HG03460 (cell line): ENCODE data around the gene FRS2.
A peak's percentile ranks its signal among the peaks of the same experiment; 100 is the strongest.

Experiments
- ATAC-seq: cut with Tn5 transposase; IDR thresholded peaks from one replicate; pipeline ENCODE4 v1.9.1; 2021; ENCODE audit not compliant: unreplicated experiment

Gene FRS2

DNA sequence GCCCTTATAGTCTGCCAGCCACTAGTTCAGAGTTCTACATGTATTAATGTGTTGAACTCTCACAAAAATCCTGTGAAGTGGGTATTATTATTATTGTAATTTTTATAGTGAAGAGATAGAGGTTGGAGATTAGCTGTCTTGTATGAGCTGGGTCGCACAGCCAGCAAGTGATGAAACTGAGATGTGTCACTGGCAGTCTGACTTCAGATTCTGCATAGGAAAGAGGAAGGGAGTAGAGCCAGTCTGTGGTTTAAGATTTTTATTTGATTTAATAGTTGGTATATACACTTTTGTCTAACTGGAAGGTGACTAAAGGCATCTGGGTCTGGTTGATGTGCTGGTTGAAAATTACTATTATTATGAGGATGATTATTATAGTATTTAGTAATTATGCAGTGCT, 5.8 kb upstream of the FRS2 start:
- ATAC-seq = no peak

DNA sequence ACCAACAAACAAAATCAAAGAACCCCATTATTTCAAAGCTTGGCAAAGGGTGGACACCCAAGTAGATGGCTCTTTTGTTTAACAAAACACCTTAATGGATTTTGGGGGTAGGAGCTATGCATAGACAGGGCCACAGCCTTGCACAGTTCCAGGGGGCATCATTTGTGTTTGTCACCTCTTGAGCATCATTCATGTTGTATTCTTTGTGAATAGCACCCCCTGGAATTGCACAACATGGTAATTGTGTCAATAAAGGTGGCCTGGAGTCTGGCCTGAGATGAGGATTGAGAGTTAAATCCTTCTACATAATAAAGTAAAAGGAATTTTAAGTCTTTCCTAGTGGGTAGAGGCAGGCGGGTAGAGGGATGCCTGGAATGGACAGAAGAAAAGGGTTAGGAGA, 3.3 kb upstream of the FRS2 start:
- ATAC-seq = no peak

DNA sequence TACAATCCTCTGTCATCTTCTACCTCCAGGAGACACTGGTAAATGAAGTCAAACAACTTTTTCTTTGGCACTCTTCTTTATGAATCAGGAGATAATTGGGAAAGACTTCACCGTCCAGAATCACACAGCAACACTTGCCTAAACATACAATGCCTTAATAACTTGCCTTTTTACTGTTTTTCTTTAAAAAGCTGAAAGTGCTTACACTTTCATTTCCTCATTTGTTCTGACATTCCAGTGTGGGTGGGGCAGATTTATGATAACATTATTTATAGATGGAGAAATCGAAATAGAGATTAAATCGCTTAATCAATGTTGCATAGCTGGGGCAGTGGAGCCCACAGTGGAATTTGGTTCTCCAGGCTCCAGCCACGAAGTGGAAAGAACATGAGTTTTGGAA, 2.8 kb upstream of the FRS2 start:
- ATAC-seq = no peak

DNA sequence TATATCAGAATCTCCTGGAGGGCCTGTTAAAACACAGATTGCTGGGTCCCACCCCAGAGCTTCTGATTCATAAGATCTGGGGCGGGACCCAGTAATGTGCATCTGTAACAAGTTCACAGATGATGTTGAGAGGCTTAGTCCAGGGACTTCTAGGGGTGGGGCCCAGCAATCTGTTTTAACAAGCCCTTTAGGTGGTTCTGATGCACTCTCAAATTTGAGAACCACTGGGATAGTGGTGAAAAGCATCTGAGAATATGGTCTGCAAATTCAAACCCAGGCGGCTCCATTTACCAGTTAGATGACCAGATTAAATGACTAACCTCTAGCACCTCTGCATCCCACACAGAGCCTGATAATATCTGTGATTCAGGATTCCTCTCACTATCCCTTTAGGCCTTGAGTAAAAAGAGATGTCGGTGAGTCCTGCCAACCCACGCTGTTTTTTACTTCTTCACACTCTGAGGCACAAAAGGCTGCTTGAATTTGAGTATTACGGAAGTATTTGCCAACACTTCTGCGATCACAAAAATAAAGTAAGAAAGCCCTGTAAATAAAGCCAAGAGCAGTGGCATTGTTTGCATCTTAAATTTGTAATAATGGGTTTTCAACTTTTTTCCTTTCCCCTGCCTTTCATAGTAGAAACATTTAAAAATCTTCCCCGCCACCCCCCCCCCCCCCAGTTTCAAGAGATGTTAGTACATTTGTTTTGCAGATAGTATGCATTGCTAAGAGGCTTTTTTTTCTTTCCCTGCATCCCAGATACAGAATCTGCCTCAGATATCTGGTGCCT, 1.8 kb upstream of the FRS2 start:
- no peak for ATAC-seq

DNA sequence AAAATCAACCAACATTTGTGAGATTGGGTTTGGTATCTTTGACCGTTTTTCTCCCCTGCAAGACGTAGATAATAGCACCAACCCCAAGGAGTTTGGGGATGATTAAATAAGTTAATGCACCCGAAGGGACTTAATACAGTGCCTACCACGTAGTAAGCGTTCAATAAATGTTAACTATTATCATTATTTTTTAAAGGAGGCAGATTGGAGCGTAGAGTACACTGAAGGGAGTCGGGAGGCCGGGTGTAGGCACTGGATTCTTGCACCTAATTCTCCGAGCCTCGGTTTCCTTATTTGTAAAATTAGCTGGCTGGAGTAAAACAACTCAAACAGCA, 367 bp upstream of the FRS2 start:
- no peak for ATAC-seq

DNA sequence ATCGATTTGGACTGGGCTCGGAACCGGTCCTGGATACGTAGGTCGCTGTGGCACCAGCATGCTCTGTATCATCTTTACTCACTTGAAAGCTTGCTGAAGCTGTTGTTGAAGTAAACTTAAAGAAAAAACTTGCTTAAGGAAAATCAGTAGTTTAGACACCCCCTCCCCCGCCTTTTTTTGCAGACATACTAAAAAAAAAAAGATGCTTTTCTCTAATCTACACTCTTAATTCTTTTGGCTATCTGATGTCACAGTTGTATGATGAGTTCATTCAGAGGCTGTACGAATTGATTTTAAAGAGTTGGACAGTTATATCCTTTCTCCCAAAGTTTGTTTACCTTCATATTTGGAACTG, 865 bp downstream of the FRS2 start:
- ATAC-seq = no peak

DNA sequence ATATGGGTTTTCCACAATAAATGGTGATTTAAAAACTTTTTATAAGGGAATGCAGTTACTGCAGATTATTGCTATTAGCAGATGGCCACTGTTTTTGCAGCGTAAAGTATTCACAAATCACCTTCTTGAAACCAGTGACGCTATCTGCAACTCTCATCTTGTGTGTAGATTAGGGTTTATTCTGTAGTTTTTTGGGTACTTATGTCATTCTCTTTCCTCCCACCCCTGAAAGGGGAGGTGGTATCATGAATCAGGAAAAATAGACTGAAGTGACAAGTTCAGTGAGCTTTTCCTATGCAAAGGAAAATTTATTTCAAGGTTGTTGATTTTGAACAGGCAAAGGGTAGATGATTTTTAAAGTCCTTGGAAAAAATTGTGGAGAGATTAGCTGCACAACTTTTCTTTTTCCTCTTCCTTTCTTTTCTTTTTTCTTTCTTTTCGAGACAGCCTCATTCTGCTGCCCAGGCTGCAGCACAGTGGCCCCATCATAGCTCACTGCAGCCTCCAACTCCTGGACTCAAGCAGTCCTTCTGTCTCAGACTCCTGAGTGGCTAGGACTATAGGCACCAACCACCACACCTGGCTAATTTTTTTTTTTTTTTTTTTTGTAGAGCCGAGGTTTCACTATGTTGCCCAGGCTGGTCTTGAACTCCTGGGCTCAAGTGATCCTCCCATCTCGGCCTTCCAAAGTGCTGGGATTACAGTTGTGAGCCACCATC, 1.6 kb downstream of the FRS2 start:
- ATAC-seq = no peak

DNA sequence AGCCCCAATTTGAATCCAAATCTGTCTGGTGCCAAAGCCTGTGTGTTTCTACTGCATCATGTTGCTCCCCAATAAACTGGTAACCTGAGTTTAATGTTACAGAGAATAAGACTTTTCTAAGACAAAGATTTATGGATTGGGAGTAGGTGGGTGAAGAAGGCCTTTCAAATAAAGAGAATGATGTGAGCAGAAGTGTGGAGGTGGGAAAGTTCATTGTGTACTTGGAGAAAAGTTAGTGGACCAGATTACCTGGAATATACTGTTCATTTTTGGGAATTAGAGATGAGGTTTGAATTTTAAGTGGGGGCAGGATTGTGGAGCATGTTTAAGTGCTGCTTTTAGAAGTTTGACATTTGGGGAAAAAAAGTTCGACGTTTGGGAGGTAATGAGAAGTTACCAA, 3.1 kb downstream of the FRS2 start:
- ATAC-seq = no peak

DNA sequence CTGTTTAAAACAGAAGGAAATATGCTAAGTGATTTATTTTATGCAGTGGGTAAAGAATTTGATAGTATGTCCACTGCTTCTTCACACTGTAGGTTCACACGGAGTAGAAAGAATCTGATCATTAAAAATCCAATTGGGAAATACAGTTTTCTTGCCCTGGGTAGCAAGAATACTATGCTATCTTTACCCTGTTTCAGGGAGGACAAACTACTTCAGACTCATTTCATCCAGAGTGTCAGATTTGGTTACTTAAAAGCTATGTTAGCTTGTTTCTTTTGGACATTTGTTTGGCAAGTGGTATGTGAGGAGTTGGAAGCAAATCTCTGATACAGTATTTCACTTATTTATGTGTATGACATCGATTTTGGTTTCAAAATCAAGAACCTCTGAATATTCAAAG, 4.3 kb downstream of the FRS2 start:
- ATAC-seq = no peak

DNA sequence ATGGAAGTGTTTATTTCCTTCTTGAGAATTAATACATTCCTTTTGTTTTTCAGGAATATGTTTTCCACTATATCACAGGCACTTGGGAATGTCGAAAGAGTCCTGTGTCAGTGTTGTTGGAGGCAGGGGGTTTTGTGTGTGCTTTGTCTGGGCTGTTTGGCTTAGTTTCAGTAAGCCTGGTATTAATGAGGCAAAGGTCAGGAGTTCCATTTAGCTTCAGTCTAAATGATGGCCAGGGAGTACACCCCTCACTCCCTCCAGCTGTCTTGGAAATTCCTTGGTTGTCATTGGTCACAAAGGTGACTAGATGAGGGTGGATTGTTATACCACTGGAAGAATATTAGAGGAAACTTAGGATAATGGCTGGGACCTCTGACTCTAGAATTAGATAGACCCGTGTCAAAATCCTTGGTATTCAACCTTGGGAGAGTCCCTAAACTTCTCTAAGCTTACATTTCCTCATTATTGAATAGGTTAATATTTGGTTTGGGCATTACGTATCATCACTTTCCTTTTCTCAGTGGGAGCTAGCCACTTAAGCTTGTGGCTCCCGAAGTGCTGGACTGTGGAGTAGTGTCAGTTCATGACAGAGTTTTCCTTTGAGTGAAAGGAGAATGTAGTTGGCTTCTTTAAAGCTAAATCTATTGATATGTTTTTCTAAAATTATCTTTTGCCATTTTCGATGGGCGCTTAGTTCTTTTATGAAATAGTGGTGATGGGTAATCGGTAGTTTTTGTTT, 5.2 kb downstream of the FRS2 start:
- ATAC-seq = no peak

DNA sequence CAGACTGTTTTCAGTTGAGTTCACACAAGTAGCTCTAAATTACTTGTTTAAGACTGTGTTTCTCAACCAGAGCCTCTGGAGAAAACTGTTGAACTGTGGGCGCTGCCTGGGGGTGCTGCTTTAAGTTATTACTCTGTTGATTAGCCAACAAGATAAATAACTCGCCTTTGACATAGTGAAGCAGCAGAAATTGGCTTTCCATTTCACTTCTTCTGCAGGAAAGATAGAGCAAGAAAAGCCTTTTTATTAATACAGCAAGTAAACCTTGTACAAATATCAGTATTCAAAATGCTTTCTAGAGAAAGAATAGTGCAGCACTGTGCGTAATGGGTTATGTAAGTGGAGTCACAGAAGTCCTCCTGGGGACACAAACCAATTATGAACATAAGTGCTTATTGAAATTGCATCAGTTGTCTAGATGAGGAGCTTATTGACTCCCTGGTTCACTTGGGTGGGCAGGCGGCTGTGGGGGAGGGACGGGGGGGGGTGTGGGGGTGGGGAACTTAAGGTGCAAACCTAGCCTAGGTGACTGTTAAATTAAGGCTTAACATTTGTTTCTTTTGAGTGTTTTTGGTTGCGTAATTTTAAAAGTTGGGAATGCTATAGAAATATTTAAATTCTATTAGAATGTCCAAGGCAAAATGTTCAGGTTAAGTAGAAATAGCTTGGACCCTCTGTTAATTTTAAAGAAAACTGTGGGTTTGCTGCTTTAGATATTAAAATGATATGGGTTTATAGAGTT, 6.3 kb downstream of the FRS2 start:
- ATAC-seq = no peak

DNA sequence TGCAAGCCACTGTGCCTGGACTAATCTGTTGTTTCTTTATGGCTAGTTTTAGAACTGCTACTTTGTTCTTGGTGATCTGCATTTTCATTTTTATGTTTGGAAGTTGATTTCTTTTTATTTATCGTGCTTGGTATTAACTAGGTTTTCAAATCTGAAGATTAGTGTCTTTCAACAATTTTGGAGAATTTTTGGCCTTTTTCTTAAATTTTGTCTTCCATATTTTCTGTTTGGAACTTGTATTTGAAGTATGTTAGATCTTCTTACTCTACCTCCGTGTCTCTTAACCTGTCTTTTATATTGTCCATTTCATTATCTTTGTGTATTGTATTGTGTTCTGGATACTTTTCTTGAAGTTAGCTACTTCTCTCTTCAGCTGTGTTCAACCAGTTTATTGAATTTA, 9.5 kb downstream of the FRS2 start:
- ATAC-seq = no peak

DNA sequence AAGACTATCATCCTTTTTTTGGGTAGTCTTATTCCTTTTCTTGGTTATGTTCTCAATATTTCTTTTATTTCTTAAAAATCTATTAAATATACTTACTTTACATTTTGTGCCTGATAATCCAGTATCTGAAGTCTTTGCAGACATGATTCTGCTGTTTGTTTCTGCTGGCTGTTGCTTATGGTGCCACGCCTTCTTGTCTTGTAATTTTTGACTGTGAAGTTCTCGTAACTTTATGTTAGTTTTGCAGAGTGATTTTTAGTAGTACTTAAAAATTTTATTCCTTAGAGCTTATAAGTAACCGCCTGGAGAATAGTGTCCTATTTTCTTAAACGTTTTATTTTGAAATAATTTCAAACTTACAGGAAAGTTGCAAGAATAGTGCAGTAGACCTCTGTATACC, 10.5 kb downstream of the FRS2 start:
- ATAC-seq = no peak

DNA sequence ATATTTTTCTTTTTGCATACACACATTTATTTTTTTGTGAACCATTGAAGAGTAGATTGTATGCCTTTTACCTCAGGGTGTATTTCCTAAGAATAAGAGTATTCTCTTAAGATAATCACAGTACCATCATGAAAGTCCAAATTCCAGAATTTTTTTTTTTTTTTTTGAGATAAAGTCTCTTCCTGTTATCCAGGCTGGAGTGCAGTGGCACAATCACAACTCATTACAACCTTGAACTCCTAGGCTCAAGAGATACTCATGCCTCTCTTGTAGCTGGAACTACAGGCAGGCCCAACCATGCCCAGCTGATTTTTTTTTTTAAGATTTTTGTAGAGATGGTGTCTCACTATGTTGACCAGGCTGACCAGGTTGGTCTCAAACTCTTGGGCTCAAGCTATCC, 10.9 kb downstream of the FRS2 start:
- no peak for ATAC-seq

DNA sequence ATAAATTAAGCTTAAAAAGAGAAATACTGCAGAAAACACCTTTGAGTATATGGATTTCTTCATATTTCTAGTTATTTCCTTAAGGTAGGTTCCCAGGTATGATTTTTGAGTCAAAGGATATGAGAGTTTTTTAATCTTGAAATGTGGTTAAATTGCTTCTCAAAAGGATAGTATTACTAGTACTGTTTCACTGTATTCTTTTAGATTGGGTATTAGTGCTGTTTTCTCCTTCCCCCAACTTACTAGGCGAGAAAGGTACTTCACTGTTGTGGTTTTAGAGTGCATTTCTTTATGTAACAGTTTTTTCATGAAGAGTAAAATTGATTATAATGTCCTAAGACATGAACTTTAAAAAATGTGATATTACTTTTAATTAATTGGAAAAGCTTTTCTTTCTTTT, 13.5 kb downstream of the FRS2 start:
- ATAC-seq = no peak

DNA sequence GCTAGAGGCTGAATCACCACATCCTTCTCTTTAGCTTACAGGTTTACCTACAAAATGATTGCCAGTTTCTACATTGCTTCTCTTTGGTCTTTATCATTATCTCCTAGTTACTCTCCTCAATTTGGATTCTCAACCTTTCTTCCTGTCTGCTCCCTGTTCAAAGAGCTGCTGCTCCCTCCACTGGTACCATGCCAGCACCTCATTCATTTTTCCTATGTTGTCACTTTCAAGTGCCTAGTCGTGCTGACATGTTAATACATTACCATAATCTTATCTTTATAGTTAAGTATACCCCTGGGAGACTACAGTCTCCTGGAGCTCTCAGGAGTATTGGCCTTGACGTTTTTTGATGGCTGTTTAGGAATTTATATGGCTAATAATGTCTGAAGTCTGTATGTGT, 14.2 kb downstream of the FRS2 start:
- no peak for ATAC-seq

DNA sequence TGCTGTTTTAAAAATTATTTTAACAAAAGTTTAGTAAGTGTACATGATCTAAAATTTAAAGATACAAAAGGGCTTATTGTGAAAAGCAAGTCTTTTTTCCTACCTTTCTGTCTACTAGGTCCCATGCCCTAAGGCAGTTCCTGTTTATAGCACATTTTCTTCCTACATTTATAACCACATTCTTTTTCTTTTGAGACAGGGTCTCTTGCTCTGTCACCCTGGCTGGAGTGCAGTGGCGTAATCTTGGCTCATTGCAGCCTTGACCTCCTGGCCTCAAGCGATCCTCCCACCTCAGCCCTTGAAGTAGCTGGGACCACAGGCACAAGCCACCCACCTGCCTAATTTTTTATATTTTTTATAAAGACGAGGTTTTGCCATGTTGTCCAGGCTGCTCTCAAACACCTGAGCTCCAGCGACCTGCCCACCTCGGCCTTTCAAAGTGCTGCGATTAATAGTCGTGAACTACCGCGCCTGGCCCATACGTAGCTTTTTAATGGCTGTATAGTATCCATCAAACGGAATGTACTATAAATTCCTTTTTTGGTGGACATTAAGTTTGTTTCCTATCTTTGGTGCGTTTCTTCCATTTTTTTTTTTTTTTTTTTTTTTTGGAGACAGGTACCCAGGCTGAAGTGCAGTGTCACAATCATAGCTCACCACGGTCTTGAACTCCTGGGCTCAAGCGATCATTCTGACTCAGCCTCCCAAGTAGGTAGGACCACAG, 20.9 kb downstream of the FRS2 start:
- ATAC-seq = no peak

DNA sequence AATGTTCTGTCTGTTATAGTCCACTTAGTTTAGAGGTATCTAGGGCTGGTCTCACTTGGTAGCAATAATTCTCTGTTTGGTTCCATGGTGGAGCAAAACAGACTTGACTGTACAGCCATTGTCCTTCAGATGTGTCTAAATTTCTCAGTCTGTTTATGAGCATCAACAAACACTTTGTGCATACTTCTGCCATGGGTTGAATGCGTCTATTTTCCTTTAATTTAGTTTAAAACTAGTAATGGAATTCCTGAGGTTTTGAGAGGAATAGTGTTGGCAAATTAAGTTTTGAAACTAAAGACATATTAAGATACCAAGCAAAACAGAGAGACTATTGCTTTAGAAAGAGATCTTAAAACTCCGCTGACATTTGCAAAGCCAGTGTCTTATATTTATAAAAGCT, 22.6 kb downstream of the FRS2 start:
- no peak for ATAC-seq

DNA sequence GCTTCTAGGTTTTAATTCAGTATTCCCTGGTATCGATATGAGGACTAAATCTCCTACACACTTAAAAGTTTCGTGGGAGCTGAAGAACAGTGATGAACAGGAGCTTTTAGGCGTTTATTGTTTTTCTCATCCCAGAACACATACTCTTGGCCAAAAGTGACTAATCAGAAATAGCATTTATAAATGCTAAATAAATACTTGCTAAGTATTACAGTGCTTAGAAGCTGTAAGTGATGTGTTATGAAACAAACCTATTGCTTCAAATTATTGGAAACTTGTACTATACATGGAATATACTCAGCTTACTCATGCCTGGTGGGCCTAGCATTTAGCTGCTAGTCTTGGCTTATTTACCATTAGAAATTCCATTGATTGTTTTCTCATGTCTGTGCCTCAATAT, 24.9 kb downstream of the FRS2 start:
- ATAC-seq = no peak

DNA sequence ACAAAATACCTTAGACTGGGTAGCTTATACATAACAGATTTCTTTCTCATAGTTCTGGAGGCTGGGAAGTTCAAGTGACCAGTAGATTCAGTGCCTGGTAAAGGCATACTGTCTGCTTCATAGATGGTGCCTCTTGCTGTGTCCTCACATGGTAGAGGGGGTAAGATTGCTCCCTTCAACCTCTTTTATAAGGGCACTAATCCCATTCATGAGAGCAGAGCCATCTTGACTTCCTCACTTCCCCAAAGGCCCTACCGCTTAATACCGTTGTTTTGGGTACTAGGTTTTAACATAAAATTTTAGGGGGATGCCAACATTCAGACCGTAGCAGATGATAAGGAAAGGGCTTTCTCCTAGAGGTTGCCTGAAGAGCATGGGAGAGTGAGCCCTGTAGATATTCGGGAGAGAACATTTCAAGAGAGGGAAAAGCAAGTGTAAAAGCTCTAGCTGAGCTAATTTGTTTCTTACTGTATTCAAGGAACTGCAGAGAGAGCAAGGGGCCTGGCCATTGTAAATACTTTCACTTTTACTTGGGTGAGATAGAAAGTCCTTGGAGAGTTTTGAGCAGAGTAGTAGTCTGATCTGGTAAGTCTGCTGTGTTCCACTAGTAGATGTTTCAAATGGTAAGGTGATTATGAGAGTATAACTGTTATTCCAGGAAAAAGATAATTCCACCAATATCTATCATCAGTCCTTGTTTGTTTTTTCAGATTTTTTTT, 27.3 kb downstream of the FRS2 start:
- ATAC-seq = peak; percentile 92
